SKM-1 treated with dmso at 0.1 percent for 144 hours (cell line): ENCODE results near the gene POC1A.

Experiments used
- DNase-seq: peaks from one replicate; lab custom pipeline; 2025; ENCODE audit not compliant: unreplicated experiment; lab: John Stamatoyannopoulos, UW

POC1A gene

DNA sequence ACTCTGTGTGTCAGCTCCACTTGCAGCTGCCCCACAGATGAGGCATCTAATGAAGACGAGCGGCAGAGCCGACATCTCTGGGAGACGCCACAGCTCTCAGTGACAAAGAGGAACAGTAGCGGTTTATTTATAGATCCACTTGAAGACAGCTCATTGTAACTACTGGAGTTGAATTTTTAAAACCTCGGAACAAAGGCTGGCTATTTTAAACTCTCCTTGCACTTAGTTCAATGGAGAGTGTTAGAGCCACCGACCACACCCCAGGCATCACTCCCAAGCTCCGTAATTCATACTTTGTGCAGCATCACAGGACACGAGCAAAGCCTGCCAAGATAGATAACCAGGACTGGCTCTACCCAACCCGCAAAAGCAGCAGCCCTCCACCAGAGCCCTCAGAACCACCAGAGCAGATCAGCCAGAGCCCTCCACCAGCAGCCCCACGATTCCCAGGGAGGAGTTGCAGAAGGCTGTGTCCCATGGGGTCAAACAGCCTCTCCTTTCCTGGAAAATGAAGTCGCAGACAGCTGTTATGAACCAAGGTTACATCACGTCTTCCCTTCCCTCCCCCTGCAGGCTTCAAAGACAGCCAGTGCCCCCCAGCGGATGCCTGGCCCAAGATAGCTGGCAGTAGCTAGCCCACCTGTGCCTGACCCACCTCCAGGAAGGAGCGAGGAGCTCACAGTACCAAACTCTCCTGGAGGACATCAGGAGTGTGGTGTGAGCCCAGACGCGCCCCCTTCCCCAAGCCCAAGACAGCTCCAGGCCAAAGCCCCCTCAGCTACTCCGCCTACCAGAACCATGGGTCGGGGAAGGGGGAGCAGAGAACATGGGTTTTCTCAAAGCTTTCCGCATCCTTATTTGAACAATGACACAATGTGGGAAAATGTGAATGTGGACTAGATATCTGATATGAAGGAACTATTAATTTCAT is 45.7 kb downstream of the POC1A start:
- DNase-seq, result no peak

DNA sequence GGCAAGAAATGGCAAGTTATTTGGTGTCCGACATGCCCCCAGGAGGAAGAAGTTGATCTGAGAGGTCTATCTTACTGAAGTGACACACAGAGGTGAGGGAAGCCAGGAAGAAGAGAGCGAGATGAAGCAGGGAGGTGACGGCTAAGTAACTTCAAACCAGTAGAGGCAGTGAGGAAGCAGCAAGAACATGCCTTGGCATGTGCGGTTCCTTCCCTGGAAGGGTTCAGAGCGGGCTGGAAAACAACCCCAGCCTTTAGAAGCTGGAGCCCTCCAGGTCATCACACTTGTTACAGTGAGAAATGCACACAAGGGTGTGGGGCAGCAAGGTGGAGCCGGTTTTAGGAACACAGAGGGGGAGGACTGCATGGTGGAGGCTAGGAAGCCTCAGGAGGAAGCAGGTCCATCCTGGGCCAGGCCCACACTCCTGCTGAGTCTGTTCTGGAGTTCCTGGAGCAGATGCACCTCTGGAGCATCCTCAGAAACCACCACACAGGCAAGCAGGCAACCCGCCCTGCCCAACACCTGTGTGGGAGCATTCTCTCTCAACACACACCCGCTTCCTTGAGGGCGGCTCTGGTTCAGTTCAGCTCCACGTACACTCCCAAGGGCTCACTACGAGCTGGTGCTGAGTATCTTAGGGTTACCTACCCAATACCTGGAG is 47.1 kb downstream of the POC1A start:
- DNase-seq, result no peak

DNA sequence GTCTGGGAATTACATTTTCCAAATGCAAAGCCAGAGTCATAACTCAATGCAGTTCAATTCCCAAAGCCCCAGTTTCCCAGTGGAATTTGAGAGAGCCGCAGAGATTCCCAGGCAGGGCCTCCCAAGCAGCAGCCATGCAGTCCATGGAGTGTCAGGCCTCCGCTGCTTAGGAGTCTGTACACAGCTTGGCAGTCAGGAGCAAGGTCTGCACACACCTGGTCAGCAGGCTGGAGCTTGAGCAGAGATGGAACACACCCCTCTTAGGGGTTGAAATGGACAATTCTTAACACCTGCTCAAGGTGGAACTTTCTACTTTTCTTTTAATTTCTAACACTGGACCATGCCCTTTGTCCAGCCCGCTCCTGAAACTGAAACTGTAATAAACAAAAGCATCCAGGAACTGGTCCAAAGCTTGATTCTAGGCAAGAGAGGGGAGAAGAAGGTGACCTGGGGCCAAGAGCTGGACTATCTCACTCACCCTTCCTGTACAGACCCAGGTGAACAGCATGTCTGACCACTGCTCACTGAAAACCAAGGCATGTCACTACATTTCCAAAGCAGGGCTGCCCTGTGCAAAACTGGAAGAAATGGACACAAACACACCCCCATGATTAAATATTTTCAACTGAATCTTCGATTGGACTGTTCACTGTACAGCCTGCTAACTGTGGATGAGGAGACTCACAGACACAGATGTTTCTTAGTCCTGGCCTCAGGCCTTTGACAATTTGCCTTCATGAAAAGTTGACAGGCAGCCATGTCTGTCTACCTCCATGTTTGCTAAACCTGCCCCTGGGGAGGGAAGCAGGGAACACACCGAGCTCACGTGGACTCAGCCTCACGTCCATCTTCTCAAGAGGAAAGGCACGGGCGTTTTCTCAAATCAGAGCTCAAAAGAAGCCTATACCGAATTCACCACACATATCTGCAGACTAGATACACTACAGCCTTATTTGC is 49.3 kb downstream of the POC1A start:
- DNase-seq, result no peak

DNA sequence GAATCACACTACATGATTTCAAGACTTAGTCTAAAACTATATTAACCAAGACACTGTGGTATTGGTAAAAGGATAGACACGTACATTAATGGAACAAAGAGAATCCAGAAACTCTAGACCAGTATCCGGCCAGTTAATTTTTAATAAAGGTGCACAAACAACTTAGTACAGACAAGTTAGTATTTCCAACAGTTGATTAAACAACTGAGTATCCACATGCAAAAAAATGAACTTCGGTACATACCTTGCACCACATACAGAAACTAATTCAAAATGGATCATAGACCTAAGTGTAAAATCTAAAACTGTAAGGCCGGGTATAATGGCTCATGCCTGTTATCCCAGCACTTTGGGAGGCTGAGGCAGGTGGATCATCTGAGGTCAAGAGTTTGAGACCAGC is 51.3 kb downstream of the POC1A start:
- DNase-seq, result no peak

DNA sequence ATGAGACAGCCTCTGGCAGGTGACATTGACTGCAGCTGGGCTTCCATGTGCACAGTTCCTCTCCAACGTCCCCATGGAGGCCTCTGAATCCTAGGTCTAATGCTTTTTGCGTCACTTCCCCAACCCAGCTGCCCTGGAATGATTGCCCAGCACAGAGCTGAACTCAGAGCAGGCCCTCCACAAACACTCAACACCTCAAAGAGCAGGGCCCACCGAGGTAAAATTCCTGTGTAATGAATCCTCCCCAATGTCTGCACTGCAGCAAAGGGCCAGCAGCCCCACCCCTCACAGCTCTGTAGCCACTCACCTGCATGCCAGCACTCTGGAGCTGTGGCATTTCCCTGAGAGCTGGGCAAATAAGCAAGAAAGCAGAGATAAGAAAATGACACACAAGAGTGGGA is 55.2 kb downstream of the POC1A start:
- DNase-seq, result no peak

DNA sequence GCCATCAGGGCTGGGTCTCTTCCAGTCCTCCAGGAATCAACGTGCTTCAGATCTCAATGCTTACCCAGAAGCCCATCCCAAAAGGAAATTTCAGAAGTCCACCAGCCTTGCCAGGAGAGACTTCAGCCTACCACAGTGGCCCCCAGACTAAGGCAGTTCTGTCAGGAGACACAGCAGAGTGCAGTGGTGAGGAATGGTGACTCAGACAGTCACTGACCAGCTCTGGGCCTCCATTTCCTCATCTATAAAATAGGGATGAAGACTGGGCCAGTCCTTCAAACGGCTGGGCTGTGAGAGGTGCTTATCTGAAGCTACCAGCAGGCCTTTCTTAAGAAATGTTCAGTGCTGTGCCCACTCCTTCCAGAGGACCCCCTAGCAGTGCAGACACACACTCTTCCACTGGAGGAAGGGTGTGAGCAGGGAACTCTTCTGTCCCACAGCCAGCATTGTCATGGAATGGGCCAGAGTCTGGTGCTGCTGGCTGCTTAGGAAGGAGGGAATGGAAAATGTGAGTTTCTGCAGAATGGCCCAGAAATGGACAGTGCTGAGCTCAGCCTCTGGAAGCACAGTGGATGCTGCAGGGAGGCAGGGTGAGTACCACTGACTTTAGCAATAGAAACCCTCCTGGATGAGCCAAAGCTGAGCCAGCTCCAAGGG is 56.2 kb downstream of the POC1A start:
- no peak for DNase-seq

DNA sequence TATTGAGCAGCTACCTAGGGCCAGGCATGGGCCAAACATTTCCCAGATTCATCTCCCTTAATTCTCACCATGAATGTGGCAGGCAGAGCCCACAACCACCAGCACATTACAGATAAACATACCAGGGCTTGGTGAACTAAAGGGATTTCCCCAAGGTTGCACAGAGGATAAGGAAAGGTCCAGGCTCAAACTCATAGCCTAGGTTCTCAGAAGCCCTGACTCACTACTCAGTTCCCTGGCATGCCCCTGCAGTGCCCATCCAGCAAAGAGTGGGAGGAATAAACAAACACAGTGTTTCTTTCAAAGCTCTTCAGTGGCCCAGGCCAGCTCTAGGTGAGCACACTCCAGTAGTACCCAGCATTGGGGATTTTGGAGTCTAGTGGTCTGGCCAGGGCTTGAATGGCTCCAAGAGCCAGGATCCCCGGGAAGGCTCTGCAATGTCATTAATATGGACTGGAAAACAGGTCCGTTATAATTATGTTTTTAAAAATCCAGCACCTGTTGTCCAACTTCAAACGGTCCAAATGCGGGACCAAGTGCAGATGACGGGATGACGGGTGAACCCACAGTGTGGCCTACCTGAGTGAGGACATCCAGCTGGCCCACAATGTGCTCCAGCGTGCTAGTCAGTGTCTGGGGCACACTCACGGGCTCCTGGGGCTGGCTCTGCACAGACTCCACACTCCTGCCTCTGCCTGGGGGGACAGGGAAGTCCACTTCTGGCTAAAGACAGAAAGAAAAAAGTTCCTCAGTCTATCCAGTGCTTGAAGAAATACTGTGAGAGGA is 58.0 kb downstream of the POC1A start:
- no peak for DNase-seq

DNA sequence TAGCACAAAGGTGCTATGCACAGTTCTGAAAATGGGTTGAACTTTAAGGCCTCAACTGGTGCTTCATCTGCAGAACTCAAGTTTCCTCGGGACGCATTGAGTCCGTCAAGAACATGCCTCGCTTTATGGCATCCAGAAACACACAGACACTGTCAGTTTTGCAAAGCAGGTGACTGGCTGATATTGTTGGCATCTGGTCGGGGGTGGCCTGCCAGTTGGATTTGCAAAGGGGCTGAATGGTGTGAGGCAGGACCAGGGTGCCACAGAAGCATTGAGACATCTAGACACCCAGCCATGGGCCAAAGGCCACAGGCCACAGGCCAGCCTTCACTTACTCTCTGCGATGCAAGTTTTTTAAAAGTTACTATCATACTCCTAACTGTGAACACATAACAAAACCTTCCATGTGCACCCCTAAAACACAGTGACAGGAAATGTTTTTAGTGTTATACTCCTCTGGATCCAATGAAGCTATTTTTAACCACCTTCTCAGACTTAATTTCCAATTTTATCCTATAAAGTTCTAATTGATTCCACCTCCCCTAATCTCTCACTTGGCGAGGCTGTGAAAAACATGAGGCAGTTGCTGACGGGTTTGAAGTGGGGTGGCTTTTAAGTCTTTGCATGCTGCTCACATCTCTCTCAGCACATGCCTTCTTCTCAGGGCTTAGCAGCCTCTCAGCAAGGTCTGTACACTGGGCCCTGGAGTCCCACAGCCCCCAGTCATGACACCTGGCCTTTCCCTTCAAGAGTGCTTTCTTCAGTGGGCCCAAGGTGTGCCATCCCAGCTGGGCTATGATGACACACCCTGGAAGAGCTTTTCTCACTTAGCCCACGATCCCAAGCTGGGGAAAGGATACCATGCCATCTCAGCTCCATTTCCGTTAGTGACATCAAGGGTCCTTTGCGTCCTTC is 59.4 kb downstream of the POC1A start:
- DNase-seq, result no peak

DNA sequence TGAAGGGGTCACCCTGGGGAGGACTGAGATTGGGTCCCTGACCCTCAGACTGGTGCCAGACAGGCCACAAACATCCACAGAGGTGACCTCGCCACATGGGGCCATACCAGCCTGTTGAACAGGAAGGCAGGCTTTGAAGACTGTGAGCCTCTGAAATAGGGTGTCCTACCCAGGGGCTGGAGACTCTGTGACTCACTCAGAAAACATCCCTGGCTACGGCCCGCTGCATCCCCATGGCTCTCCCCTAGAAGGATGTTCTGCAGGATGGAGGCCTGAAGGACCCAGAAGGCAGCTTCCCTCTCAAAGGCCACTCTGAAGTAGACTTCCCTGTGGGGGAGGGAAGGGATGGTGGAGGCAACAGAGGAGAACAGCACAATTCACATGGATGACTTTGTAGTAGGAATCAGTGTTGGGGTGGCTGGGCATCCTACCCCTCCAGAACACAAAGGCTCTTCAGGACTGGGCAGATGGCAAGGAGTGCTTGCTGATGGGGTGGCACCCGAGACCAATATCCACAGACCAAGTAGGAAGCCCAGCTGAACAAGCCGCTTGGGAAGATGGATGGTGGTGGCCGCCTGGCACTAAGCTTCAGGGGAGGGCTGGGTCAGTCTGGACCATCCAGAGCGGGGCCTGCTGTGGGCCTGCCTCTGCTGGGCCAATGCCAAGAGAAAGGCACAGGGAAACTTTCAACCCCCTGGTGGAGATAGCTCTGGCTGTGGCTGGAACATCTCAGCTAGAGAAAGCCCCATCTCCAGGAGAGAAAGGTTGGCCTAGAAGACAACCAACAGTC is 60.3 kb downstream of the POC1A start:
- no peak for DNase-seq

DNA sequence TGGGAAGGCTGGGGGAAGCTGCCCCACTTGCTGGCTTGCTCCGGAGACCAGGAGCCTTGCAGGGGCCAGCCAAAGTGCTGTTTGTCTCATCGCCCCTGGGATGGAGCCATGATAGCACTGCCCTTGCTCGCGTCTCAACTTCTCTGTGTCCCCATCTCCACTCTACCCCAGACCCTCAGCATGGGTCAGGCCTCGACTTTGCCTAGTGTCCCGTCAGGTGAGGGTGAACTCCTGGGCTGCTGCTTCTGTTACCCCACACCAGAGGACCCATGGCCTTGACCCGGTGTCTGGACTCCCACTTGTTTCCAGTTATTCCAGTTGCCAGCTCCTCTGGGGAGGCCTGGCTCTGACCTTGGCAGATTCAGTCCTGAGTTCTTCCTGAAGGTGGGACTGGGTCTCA is 61.3 kb downstream of the POC1A start:
- no peak for DNase-seq

DNA sequence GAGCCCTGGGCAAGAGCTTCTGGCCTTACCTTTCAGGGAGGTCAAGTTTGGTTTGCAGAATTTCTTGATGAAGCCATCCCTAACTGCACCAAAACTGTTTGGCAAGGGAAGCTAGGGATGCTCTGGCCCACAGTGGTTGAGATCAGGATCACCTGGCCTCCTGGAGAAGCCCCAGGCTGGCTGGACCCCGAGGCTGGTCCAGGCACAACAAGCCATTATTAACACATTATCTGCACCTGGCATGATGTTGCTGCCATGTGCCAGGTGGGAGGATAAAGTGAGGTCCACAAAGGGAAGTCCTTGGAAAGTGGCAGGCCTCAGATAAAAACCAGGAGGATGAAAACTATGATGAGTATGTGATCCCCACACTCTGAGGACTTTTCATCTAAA is 62.0 kb downstream of the POC1A start:
- DNase-seq, result no peak

DNA sequence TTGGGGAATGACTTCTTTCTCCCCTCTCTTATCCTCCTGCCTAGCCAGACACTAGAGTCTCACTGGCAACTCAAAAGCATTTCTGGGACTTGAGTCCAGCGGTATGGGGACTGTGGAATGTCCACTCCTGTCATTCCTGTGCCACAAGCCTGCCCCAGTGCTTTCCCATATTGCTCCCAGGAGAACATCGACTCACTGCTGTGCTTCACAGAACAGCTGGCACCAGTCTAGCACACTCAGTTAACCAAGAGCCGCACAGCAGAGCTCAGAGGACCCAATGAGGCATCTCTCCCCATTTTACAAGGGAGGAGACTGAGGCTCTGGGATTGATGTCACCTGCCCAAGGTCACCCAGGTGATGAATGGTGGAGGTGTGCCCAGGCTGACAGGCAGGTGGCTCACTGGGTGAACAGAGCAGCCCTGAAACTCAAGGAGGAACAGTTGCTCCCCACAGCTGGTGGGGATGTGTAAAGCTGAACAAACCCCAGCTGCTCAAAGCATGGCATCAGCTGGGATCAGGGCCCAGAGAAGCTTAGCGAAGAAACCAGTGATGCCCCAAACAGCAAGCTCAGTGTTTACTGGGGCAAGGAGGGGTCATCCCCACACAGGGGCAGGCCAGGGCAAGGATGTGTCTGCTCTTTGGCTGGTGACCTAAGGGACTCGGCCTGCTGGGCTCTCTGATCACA is 62.5 kb downstream of the POC1A start:
- DNase-seq, result no peak

DNA sequence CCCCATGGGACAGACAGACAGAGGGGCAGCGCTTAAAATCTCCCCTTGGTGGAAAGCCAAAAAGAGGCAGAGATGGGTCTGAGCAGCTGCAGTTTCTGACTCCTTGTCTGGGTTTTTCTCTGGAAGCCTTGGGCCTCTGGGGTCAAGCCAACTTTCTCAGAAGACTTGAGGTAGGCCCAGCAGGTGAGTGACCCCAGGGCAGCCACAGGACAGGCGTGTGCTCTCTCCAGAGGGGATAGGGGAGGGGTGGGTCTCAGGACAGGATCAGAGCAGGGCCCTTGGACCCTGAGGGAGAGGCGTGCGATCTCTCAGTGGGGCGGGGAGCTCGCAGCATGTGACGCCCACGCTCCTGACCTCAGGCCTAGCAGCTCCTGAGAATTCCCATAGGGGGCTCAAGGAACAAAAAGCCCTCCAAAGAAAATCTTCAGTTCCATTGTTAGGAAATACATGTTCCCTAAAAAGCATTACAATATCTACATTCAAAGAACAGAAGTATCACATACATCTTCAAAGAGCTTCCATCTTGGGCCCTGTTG is 63.2 kb downstream of the POC1A start:
- no peak for DNase-seq

DNA sequence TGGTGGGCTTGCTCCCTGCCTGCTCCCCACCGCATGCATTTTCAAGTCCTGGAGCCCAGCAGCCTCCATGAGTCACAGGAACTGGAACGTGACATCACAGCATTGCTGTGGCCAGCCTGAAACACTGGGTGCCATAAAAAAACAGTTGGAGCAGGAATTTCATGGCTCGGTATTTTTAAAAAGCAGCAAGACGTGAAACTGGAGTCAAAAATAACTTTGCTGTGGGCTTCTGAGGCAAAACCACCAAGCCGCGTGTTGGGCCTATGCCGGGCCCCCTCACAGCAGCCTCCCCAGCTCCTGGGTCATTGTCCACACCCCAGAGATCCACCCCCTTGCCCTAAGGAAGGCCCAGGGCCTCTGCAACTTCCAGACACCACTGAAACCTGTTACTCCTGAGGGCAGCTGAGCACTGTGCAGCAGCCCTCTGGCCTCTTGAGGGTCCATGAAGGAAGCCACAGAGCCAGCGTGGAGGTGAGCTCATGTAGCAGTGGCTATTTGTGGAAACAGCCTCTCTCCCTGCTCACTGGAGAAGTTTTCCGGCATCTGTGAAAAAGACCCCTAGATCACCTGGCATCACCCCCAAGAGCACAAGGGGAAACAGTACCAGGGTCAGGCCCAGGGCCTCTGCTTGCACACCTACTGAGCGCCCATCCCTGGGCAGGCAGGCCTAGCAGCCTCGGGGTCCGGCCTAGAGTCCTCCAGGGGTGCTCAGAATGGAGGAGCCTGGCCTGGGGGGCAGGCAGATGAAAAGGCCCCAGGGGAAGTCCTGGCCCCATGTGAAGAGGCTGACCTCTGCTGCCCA is 63.9 kb downstream of the POC1A start:
- no peak for DNase-seq

DNA sequence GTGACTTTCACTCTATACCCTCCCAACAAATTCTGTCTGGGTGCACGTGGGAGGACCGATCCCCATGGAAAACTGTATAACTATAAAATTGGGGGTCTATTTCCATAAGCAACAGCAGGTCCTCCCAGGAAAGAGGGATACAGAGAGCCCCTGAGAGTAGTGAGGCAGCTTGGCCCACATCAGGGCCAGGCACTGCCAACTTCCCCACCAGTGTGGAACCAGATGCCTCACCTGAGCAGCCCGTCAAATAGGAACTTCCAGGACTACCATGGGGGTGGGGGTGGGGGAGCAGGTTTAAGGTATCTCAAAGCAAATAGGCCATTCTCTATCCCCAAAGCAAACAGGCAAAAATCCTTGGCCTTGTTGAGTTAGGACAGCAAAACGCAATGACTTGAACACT is 64.5 kb downstream of the POC1A start:
- no peak for DNase-seq
